NOMO-1 treated with DMSO at 0.1 percent for 48 hours (cell line): ENCODE results near the gene RASGEF1C.

ENCODE experiments used
- DNase-seq: peaks from one replicate; lab custom pipeline; 2025; ENCODE audit not compliant: unreplicated experiment; lab: John Stamatoyannopoulos, UW

The RASGEF1C gene

GRCh38 chr5:180068519-180069090 lies 140.4 kb downstream of the RASGEF1C start:
- no peak for DNase-seq

GRCh38 chr5:180067986-180068385 lies 141.0 kb downstream of the RASGEF1C start:
- DNase-seq: no peak

GRCh38 chr5:180060192-180060591 lies 148.8 kb downstream of the RASGEF1C start:
- DNase-seq: no peak

GRCh38 chr5:180059326-180059725 lies 149.7 kb downstream of the RASGEF1C start:
- no peak for DNase-seq

- DNase-seq: no peak
These were observed 152.9 kb downstream of the RASGEF1C start for GRCh38 chr5:180056153-180056552.

GRCh38 chr5:180054226-180054625 lies 154.8 kb downstream of the RASGEF1C start:
- no peak for DNase-seq

GRCh38 chr5:180053061-180053602 lies 155.9 kb downstream of the RASGEF1C start:
- no peak for DNase-seq

GRCh38 chr5:180052211-180052818 lies 156.7 kb downstream of the RASGEF1C start:
- no peak for DNase-seq
